ENCODE data around the gene ZBTB7C.

ZBTB7C gene

GRCh38 chr18:48230467-48231113, 178.6 kb downstream of the ZBTB7C start:
- no peak overlapping the region for H3K4me3 ChIP-seq (ENCODE audit: low read depth, low read length)
- peak; percentile 12 for DNase-seq (ENCODE audit: low read depth)

DNA sequence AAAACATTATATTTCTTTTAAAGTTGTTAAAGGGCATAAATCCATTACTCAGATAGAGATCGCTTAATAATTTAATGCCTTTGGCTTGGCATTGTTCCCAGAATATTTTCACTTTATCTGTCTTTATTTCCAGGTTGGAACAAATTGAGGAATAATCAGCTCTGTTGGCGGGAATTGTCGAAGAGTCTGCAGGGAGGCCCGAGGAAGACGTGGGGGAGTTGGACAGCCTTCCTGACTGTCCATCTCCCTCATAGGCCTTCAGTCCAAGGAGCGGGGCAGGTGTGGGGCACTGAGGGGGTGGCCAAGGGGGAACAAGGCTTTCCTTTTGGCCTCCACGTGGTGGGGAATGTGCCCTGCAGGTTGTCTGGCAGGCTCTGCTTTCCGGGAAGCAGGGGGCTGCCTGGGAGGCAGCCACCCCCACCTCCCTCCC, 179.6 kb downstream of the ZBTB7C start:
- no peak overlapping the region for H3K4me3 ChIP-seq (ENCODE audit: low read depth, low read length)
- no peak for DNase-seq (ENCODE audit: low read depth)

DNA sequence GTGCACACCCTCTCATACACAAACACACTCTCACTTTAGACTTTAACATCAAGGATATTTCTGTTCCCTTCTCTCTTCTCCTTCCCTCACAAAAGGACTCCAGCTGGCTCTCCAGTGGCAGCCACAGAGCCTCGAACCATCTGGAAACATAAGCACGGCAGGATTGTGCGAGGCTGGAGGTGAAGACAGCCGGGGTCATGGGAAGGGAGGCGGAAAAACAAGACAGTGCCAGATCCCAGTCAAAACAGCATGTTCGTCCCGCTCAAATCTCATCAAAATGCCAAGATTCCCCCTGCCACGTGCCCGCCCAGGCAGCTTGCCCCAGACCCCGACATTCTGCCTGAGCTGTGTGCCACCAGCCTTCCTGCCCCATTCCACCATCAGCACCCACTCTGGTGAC, 180.3 kb downstream of the ZBTB7C start:
- DNase-seq (ENCODE audit: low read depth), result no peak
- no peak overlapping the region for H3K4me3 ChIP-seq (ENCODE audit: low read depth, low read length)

DNA sequence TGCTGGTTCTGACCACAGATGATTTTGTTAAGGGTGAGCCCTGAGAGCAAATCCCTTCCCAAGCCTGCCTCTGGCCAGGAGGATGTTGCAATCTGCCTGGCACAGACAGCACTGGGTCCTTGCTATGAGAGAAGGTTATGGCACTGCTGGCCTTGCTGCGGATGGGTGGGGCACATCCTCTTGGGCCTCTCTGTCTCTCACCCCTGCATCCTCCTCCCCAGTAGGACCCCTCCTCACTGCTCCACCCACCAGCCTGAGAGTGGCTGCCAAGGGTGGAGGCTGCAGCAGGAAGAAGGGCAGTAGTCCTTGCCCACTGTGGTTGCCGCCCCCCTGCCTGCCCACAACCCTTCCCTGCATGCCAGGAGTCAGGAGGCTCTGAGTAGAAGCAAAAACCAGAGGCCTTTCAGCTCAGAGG, 180.9 kb downstream of the ZBTB7C start:
- H3K4me3 ChIP-seq (ENCODE audit: low read depth, low read length), result no peak overlapping the region
- no peak for DNase-seq (ENCODE audit: low read depth)

- DNase-seq (ENCODE audit: low read depth), result no peak
- no peak overlapping the region for H3K4me3 ChIP-seq (ENCODE audit: low read depth, low read length)
Observed at GRCh38 chr18:48227206-48227605, 182.0 kb downstream of the ZBTB7C start.

DNA sequence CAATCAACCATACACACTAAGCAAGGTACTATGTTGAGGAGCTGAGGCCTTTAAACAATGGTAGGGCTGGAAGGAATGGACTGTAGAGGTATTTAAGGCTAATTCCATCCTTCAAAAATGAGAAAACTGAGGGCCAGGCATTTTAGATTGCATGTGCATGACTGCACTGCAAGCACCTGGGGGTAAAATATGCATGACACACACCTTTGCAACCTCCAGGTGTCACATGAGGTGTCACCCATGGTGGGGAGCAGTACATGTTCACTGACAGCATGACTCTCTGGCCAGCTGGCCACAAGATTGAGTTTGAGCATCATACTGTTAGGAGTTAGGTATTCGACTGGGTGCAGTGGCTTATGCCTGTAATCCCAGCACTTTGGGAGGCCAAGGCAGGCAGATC, 182.8 kb downstream of the ZBTB7C start:
- DNase-seq (ENCODE audit: low read depth), result no peak

GRCh38 chr18:48222118-48222517, 187.1 kb downstream of the ZBTB7C start:
- DNase-seq (ENCODE audit: low read depth), result peak; percentile 6
- no peak overlapping the region for H3K4me3 ChIP-seq (ENCODE audit: low read depth, low read length)

More for the DNA sequence above, 182.8 kb downstream of the ZBTB7C start:
- no peak overlapping the region for H3K4me3 ChIP-seq (ENCODE audit: low read depth, low read length)

GRCh38 chr18:48219810-48220499, 189.2 kb downstream of the ZBTB7C start:
- H3K4me3 ChIP-seq (ENCODE audit: low read depth, low read length), result no peak overlapping the region
- no peak for DNase-seq (ENCODE audit: low read depth)

DNA sequence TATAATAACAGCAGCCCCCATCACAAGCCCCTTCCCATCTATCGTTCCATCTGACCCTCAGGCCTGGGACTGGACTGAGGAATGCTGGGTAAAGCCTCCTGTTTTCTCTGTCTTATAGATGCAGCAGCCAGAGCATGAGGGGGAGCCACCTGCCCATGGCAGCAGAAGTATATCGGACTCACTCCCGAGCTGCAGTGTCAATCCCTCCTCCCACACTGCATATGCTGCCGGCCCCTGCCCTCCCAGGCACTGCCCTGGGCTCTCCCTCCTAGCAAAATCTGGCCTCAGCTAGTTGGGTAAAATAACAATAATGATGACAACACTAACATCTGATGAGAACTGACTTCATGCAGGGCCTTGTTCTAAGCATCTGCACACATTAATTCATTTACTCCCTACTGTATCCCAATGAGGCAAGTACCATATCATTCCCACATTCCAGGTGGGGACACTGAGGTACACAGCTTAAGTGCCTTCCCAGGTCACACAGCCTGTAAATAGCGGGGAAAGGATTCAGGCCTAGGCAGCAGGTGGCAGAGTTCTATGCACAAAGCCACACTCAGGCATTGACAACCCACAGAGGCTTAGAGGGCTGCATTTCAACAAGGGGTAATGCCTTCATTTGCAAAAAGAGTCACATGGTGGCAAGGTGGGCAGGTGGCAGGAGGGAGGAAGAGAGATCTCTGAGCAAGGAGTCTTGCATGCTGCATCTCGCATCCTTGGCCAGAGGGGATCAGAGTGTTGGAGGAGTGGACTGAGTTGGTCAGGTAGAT, 190.0 kb downstream of the ZBTB7C start:
- no peak overlapping the region for H3K4me3 ChIP-seq (ENCODE audit: low read depth, low read length)
- no peak for DNase-seq (ENCODE audit: low read depth)

DNA sequence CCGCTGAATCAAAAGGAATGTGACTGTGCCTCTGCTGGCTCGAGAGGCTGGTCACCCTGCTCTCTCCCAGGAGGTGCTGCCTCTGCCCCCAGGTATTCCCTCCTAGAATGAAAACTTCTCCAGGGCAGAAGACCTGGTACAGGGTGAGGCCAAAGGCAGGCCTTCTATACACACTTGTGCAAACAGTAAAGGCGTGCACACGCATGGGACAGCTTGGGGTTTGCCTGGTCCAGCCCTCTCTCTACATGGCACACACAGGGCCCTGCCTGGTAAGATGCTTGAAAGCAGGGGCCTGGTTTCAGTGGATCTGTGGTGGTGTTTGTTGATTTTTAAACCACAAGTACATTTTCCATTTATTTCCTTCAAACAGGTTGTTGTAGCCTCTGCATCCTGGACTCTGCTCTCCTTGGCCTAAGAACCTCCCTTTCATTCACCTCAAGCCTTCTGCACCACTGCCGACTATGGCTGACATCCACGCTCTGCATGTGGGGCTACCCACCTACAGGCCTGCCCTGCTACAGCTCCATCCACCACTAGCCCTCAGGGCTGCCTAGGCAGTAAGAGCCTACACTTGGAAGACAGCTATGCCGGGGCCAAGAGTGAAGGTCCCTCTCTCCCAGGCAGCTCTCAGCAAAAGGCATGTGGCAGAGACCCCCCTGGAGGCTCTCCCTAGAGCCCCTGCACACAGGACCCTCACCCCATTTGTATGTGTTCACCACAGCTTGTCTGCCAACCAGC, 190.7 kb downstream of the ZBTB7C start:
- H3K4me3 ChIP-seq (ENCODE audit: low read depth, low read length), result no peak overlapping the region
- DNase-seq (ENCODE audit: low read depth), result no peak

DNA sequence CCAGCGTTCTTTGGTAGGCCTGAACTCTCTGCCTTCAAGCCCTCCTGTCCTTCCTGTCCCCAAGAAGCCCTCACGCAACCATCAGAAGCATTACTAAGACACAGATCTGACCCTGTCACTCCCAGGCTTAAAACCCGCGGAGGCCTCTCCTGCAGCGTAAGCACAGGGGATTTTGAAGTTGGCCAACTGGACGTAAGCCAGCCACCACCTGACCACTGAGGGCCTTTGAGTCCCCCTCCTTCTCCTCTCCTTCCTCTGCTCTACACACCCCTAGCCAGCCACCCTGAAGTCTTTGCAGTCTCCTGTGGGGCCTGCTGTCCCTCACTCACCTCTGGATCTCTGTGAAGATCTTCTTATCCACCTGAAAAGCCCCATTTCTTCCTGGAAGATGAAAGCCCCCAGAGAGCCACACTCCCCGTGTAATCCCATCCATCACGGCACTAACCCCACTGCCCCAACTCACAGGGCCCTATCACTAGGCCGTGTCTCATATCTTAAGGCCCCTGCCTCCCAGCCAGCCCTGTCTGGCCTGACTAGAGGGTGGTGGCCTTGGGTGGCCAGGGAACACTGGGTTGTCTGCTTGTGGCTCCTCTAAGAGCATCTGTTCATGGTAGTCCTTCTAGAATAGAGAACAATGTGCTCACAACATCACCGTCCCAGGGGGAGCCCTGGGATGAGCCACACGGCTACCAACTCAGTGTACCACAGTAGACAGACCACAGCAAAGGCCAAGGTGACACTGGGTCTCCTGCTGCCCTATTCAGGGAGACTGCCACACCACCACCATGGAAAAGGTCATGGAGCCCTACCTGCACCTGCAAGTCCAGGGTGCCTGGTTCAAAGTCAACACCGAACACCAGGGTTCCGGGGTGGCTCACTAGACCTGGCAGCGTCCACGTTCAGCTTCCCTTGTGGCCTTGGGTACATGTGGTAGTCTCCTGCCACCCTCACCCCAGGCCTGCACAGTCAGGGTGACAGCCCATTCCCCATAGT, 191.6 kb downstream of the ZBTB7C start:
- DNase-seq (ENCODE audit: low read depth), result no peak
- H3K4me3 ChIP-seq (ENCODE audit: low read depth, low read length), result no peak overlapping the region

DNA sequence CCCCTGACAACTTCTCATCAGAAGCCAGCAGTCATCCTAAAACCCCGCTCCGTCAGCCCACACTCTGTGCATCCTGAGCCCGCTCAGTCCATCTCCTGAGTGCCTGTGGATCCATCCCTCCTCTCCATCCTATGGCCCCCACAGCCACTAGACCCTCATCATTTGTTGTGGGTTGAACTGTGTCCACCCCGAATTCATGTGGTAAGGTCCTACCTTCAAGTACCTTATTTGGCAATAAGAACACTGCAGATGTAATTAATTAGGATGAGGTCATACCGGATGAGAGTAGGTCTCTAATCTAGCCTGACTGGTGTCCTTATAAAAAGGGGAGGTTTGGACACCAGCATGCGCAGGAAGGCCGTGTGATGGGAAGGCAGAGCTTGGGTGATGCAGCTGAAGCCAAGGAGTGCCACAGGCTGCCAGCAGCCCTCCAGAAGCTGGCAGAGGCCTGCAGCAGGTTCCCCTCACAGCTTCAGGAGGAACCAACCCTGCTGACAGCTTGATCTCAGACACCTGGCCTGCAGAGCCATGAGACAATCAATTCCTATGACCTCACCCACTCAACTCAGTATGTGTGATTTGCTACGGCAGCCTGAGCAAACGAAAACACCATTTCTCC, 192.4 kb downstream of the ZBTB7C start:
- no peak for DNase-seq (ENCODE audit: low read depth)
- H3K4me3 ChIP-seq (ENCODE audit: low read depth, low read length), result no peak overlapping the region

- DNase-seq (ENCODE audit: low read depth), result no peak
- no peak overlapping the region for H3K4me3 ChIP-seq (ENCODE audit: low read depth, low read length)
Observed at GRCh38 chr18:48215876-48216638, 193.1 kb downstream of the ZBTB7C start.

- no peak for DNase-seq (ENCODE audit: low read depth)
- H3K4me3 ChIP-seq (ENCODE audit: low read depth, low read length), result no peak overlapping the region
Observed at GRCh38 chr18:48213791-48214190, 195.4 kb downstream of the ZBTB7C start.

DNA sequence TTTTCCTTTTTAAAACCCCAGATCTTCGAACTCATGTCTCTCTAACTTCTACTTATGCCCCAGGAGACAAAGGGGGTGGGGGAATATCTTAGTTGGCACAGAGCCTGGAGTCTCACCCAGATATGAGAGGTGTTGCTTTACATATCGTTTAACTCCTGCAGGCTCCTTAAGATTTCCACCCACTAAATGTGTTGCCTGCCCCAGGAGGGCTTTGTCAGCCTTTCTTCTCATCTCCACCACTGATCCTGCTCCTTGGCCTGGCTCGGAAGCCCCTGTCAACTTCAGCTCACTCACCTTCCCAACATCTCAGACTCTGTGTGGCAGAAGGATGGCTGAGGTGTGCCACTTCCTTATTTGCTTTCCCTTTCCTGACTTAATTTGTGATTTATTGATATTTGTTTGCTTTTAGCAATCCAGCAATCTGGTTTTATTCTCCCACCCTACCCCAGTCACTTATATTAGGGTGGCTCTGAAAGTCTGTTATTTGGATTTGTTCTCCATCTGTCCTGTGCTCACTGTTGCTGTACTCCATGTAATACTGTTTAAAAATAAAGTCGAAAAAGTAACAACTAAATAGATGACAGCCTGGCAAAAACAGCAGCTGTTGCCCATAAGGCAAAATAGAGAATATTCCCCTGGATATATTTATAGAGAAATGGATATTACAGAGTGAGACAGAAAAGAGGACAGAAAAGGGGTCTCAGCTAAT, 200.6 kb downstream of the ZBTB7C start:
- DNase-seq (ENCODE audit: low read depth), result no peak
- H3K4me3 ChIP-seq (ENCODE audit: low read depth, low read length), result no peak overlapping the region

- DNase-seq (ENCODE audit: low read depth), result no peak
- H3K4me3 ChIP-seq (ENCODE audit: low read depth, low read length), result no peak overlapping the region
Observed at GRCh38 chr18:48207733-48208132, 201.4 kb downstream of the ZBTB7C start.

DNA sequence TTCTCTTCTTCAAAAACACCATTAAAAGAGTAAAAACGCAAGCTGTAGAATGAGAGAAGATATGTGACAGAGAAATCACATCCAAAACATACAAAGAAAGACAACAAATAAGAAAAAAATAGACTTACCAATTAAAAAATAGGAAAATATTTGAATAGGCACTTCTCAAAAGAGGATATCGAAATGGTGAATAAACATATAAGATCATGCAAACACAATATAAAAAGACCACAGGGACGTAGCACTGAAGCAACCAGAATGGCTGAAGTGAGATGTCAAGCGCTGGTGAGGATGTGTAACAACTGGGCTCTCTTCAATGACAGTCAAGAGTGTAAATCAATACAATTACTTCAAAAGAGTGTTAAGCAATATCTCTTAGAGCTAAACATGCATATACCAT, 202.3 kb downstream of the ZBTB7C start:
- DNase-seq (ENCODE audit: low read depth), result no peak
- no peak overlapping the region for H3K4me3 ChIP-seq (ENCODE audit: low read depth, low read length)

All from skeletal muscle cell (primary cell).